ENCODE results near the gene RCAN2.

The RCAN2 gene

GRCh38 chr6:46381579-46381978 is 109.7 kb downstream of the RCAN2 start:
- no peak for TF ChIP-seq CTCF (conservative IDR thresholded peaks at IDR 0.05)
- TF ChIP-seq ZFX (IDR thresholded peaks at IDR 0.05): no peak
- H3K27ac ChIP-seq: no peak overlapping the region

GRCh38 chr6:46381057-46381456 is 110.2 kb downstream of the RCAN2 start:
- TF ChIP-seq ZFX (IDR thresholded peaks at IDR 0.05) (no peak), CTCF (conservative IDR thresholded peaks at IDR 0.05) (no peak)

GRCh38 chr6:46380152-46380807 is 111.0 kb downstream of the RCAN2 start:
- TF ChIP-seq ZFX (IDR thresholded peaks at IDR 0.05) (no peak), CTCF (conservative IDR thresholded peaks at IDR 0.05) (no peak)
- no peak overlapping the region for H3K27ac ChIP-seq

More at GRCh38 chr6:46381057-46381456, 110.2 kb downstream of the RCAN2 start:
- H3K27ac ChIP-seq: no peak overlapping the region

- no peak for TF ChIP-seq ZFX (IDR thresholded peaks at IDR 0.05)
- TF ChIP-seq CTCF (conservative IDR thresholded peaks at IDR 0.05): no peak
- no peak overlapping the region for H3K27ac ChIP-seq
Observed at GRCh38 chr6:46378882-46379416, 112.3 kb downstream of the RCAN2 start.

GRCh38 chr6:46378161-46378881 is 112.9 kb downstream of the RCAN2 start:
- no peak overlapping the region for H3K27ac ChIP-seq
- TF ChIP-seq CTCF (conservative IDR thresholded peaks at IDR 0.05): no peak
- TF ChIP-seq ZFX (IDR thresholded peaks at IDR 0.05): no peak

GRCh38 chr6:46377209-46377608 is 114.0 kb downstream of the RCAN2 start:
- H3K27ac ChIP-seq: no peak overlapping the region
- no peak for TF ChIP-seq ZFX (IDR thresholded peaks at IDR 0.05)
- TF ChIP-seq CTCF (conservative IDR thresholded peaks at IDR 0.05): no peak

- TF ChIP-seq CTCF (conservative IDR thresholded peaks at IDR 0.05): no peak
- TF ChIP-seq ZFX (IDR thresholded peaks at IDR 0.05): no peak
- no peak overlapping the region for H3K27ac ChIP-seq
Observed at GRCh38 chr6:46376562-46377061, 114.6 kb downstream of the RCAN2 start.
